Islet precursor cell (in vitro differentiated cells): ENCODE results near the gene FBXO8.
A peak's percentile ranks its signal among the peaks of the same experiment; 100 is the strongest.

Source experiments
- DNase-seq: peaks from one replicate; pipeline ENCODE4 v3.0.0-alpha.2; 2018

Gene FBXO8

DNA sequence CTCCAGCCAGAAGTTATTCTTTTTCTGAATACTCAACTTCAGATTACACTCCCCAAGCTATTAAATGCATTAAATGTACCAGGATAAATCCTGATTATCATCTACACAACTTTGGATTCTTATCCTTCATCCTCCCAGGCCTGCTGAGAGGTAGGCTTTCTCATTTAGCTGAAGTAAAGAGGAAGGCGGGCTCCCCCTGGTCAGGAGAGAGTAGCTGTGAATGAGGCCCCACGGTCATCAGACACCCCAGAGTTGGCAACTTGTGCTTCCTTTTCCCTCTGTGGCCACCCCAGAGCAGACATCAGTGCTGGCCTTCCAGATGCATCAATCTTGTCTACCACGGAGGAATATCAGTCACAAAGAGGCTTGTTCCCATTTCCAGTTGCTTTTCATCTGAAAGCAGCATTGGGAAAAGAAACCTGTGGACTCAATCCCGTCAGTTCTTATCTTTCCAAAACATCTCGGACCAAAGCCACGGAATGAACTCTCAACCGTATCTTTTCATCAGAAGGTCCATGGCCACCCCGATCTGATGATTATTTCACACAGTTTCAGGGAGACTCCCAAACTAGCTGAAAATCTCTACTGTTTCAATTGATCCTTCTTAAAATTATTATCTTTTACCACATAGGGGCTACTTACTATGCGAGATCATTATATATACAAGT lies 79.2 kb downstream of the FBXO8 start:
- DNase-seq: no peak

DNA sequence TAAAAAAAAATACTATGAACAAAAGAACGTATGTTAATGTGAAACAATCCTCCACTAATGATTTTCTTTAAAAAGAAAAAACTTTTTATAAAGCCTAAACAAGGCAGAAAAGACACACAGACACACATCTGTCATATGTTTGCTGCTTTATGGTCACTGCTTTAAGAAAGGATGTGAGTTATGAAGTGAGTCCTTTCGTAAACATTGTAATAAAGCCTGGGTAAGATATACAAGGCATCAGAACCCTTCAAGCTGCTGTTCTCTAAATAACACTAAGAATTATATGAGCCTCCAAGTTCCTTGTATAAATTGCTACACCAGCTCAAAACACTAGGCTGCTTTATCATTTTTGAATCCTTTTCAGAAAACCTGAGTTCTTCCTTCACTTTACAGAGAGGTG lies 81.6 kb downstream of the FBXO8 start:
- no peak for DNase-seq

DNA sequence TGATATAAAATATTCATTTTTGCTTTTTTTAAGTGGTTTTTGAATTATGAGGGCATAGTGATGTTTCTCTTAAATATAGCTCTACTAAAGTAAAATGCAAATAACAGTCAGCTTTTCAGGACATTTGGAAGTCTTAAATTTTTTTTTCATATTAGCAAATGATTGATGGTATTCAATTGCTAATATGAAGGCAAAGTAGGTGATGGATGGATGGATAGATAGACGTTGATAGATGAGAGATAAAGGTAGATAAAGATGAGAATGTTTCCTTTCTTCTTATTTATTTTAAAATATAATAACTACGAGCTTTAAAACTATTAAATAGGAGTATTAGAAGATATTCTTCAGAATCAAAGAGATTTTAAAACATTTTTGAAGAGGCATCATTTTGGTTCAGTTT lies 83.7 kb downstream of the FBXO8 start:
- no peak for DNase-seq

DNA sequence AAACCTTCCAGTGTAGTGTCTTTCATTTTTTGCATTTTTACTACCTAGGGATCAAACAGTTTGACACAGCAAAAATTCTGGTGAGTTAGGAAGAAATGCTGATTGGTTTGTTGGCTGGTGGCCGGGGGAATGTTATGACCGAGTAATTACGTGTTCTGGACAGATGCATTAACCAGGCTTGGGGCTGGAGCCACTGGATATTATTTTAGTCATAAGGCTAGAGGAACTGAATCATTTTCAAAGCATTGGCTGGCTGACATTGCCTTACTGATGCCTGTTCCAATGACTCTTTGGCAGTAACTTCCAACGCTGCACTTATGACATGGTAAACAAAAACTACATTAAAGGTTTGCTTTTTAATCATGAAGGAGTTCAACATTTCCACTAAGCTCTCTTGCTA lies 84.6 kb downstream of the FBXO8 start:
- no peak for DNase-seq

DNA sequence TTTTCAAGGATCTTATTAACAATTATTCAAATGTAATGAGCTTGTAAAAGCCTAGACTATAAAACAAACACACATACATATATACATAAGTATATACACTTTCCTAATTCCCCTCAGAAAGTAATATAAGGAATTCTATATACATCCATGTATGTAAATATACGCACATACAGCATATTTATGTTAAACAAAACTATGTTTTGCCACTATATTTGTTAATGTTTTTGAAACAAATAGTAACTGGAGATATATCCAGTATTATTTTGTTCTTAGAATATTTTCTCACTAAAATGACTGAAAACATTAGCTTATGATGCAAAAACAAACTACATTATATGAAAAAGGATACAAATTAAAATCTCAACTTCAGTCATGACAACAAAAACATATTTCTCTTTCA lies 85.1 kb downstream of the FBXO8 start:
- no peak for DNase-seq

DNA sequence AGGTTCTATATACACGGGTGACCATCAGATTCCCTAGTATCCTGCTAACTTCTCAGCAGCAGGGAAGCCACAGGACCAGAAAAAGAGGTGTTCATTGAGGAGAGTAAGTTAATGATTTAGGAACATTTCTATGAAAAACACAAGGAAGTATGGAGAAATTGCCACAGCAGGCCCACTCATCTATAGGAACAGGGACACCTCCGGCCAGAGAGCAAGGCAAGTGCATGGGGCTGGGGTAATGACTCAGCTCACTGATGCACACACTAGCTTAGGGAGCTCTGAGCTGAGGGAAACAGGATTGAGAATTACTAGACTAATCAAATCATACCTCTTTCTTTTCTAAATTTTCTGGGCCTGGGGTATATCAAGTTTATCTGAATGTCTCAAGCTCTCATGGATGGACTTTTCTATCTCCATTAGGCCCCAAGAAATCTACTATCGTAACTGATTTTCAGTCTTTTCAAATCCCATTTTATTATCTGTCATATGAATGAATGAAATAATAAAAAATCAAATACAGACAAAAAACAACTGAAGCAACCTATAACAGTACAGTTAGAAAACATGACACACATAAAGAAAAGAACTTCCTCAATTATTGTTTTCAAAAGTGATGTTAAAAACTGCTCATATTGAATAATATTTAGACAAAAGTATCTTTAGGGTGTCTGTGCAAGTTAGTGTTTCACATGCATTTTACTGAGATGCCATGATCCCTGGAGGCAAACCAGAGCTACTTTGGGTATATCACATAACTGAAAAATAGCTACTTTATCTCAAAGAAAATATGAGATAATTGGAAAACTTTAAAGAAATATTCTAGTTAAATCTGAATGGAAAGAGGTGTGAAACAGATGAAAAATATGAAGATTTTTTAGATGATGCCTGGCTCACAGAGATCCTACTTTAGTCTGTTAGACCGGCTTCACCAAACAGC lies 89.8 kb downstream of the FBXO8 start:
- DNase-seq: no peak

DNA sequence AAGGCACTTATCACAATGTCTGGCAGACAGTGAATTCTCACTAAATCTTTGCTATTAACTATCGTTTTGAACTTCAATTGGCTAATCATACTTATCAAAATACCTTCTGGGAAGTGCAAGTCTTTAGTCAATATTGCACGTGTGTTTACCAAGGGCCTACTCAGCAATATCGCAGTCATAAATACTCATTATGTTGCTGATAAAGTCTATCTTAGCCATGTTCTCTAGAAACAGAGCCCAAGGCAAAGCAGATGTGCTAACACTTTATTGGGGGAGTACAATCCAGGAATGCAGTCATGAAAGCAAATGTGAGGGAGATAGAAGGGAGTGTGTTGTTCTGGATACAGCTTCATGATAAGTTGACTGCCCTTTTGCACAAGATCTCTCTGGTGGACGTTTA lies 90.5 kb downstream of the FBXO8 start:
- DNase-seq: no peak

DNA sequence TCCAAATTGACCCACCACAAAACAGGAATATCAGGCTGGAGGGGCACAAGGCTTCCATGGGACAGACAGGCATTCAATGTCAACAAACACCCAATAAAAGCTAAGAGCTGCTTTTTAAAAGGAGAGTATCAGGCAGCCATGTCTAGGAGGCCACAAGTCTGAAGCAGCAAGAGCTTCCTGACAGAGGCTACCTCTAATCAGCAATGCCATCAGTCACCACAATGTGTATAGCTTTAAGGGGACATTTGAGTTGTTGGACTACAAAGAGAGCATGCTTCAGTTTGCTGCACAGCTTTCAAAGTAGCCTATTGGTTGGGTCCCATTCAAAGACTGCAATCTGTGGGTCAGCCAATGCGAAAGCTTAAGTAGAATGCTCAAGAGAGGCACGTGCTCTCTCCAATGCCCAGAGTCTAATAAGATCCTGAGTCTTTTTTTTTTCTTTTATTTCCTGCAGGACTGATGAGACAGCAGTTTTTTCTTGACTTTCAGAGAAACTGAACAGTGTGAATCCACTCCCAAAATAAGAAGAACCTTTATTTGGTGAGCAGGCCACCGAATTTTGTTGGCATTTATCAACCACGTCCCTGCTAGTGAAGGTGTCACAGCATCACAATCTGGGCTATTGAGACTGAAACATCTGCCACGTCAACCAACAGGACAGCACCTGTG lies 92.5 kb downstream of the FBXO8 start:
- DNase-seq: peak; percentile 52

DNA sequence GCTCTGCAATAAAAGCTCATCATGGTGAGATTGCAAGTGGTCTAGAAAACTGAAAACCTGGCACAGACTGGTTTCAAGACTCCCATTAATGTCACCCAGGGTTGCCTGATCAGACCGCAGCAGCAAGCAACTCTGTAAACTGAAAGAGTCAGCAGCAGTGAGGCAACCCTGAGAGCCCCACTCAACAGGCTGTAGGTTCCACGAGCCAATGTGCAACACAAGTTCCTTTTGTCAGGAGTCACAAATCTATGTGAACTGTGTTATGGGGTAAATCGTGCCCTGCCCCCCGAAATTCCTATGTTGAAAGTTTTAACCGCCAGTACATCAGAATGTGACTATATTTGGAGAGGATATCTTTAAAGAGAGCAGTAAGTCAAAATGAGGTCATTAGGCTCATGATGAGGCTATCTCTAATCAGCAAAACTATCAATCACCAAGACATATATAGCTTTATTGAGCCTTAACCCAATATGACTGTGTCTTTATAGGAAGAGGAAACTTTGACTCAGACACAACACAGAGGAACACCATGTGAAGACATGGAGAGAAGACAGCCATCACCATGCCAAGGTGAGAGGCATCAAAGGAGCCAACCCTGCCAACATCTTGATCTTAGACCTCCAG lies 94.0 kb downstream of the FBXO8 start:
- no peak for DNase-seq
